Endothelial cell of umbilical vein (primary cell): Measurements from ENCODE around the gene ACTA2. TPM values are rescaled to one million over a fixed set of nuclear protein-coding genes. Genes with fewer than 3 reads are reported as not detected.

Source experiments
- BruUV-seq: library from RNA; stranded (reverse); fragments of 400-500 nt; replicated peaks from 2 replicates; lab custom pipeline; 2021; lab: Mats Ljungman, UMichigan
- CTCF ChIA-PET: fragments of 300-600, 350-600 bp; sonication (Branson Sonifier 250); formaldehyde crosslinking; loops from one replicate; lab custom pipeline; 2021; ENCODE audit warnings: antibody characterized with exemption, inconsistent platforms; lab: Charles Lee
- POLR2A ChIA-PET: fragments of 300-600, 350-600 bp; sonication (Branson Sonifier 250); formaldehyde crosslinking; loops from one replicate; lab custom pipeline; 2021; ENCODE audit warnings: antibody characterized with exemption, inconsistent platforms; lab: Charles Lee
- DNase-seq: peaks from one replicate; pipeline ENCODE4 v3.0.0-alpha.2; 2011; ENCODE audit warnings: low read depth, low spot score
- FAIRE-seq: peaks from 2 replicates; lab custom pipeline; 2011; peaks lifted over from hg19 to GRCh38; lab: Jason Lieb, UNC
- H2AFZ ChIP-seq: 2 replicates; pipeline ENCODE4 v1.6.0; 2012; ENCODE audit warnings: low read depth, low read length, control low read depth, inconsistent platforms
- H3K27ac ChIP-seq: 2 replicates; pipeline ENCODE4 v1.5.1; 2011; ENCODE audit warnings: low read depth, mild to moderate bottlenecking, control low read depth, low read length, moderate library complexity; ENCODE audit not compliant: insufficient read depth
- H3K27me3 ChIP-seq, 2 experiments: 2 replicates each; pipeline versions ENCODE4 v1.6.0 to v1.6.1; 2011; ENCODE audit warnings: low read length in 2 of 2, mixed read lengths in 1 of 2; ENCODE audit not compliant: control insufficient read depth in 2 of 2, insufficient read depth in 2 of 2
- H3K36me3 ChIP-seq, 2 experiments: 2 replicates in 1 of 2; 3 replicates in 1 of 2; pipeline ENCODE4 v1.5.1; 2011; ENCODE audit warnings: low read length in 2 of 2, mild to moderate bottlenecking in 1 of 2, moderate library complexity in 1 of 2; ENCODE audit not compliant: control insufficient read depth in 2 of 2, insufficient read depth in 2 of 2; ENCODE audit errors: extremely low read depth in 1 of 2
- H3K4me1 ChIP-seq: 3 replicates; pipeline ENCODE4 v1.5.1; 2011; ENCODE audit warnings: mild to moderate bottlenecking, low read length; ENCODE audit not compliant: control insufficient read depth, insufficient read depth; ENCODE audit errors: extremely low read depth
- H3K4me2 ChIP-seq: 2 replicates; pipeline ENCODE4 v1.6.1; 2011; ENCODE audit warnings: low read length, control low read depth, mixed read lengths; ENCODE audit not compliant: insufficient read depth
- H3K4me3 ChIP-seq, 3 experiments: fragments of 200-600 bp in 1 of 3; sonication (generic), shearing (Covaris generic) in 1 of 3; replicated peaks in 1 of 3; 2 replicates each; pipeline ENCODE4 v1.5.1; 2011 to 2016; ENCODE audit warnings: control low read depth in 3 of 3, low read length in 3 of 3, mild to moderate bottlenecking in 2 of 3, inconsistent platforms in 1 of 3, low read depth in 1 of 3, moderate library complexity in 1 of 3; ENCODE audit not compliant: insufficient read depth in 1 of 3
- H3K79me2 ChIP-seq: 2 replicates; pipeline ENCODE4 v1.6.0; 2012; ENCODE audit warnings: low read length, inconsistent platforms; ENCODE audit not compliant: control insufficient read depth, insufficient read depth
- H3K9ac ChIP-seq: replicated peaks from 2 replicates; pipeline ENCODE3; 2011; ENCODE audit warnings: low read length, control low read depth; ENCODE audit not compliant: insufficient read depth; ENCODE audit errors: extremely low read depth
- H3K9me1 ChIP-seq: replicated peaks from 3 replicates; pipeline ENCODE4 v1.6.0; 2011; ENCODE audit warnings: mild to moderate bottlenecking, low read length; ENCODE audit not compliant: control insufficient read depth, insufficient read depth; ENCODE audit errors: extremely low read depth
- H3K9me3 ChIP-seq: replicated peaks from 2 replicates; pipeline ENCODE4 v1.5.1; 2012; ENCODE audit warnings: low read length, inconsistent platforms; ENCODE audit not compliant: control insufficient read depth, insufficient read depth
- H4K20me1 ChIP-seq: replicated peaks from 2 replicates; pipeline ENCODE3; 2011; ENCODE audit warnings: mild to moderate bottlenecking, low read length; ENCODE audit not compliant: control insufficient read depth, insufficient read depth; ENCODE audit errors: extremely low read depth
- EZH2 ChIP-seq: IDR thresholded peaks from 2 replicates; pipeline ENCODE4 v1.6.1; 2012; ENCODE audit warnings: borderline replicate concordance, low read depth, mild to moderate bottlenecking, moderate library complexity, low read length, inconsistent platforms; ENCODE audit not compliant: severe bottlenecking
- FOS ChIP-seq: IDR thresholded peaks from 2 replicates; pipeline ENCODE4 v1.6.1; 2011; ENCODE audit warnings: mild to moderate bottlenecking, low read length, moderate library complexity, borderline replicate concordance; ENCODE audit not compliant: insufficient read depth
- GATA2 ChIP-seq: IDR thresholded peaks from 2 replicates; pipeline ENCODE4 v1.7.0; 2011; ENCODE audit warnings: low read depth, mild to moderate bottlenecking, moderate library complexity, mixed read lengths, low read length; ENCODE audit not compliant: insufficient read length, insufficient read depth
- JUN ChIP-seq: IDR thresholded peaks from 2 replicates; pipeline ENCODE4 v1.6.1; 2011; ENCODE audit warnings: borderline replicate concordance, low read depth; ENCODE audit not compliant: insufficient read length, insufficient read depth
- MYC ChIP-seq: IDR thresholded peaks from one replicate; pipeline ENCODE4 v1.6.1; 2011; ENCODE audit warnings: mild to moderate bottlenecking, low read depth, low read length
- POLR2A ChIP-seq: IDR thresholded peaks from 2 replicates; pipeline ENCODE4 v1.6.1; 2012; ENCODE audit warnings: low read depth, mild to moderate bottlenecking, control low read depth, low read length
- POLR2AphosphoS5 ChIP-seq: IDR thresholded peaks from 2 replicates; pipeline ENCODE4 v1.6.1; 2012; ENCODE audit warnings: low read depth, mild to moderate bottlenecking, control low read depth, low read length, moderate library complexity; ENCODE audit not compliant: insufficient read depth
- dilution Hi-C: fragments of 300-500 bp; cut with MboI; formaldehyde crosslinking; loops from one replicate; pipeline ENCODE4 v1.15.0; 2019; ENCODE audit warnings: low sequenced_read_pairs; ENCODE audit not compliant: extremely low pct_ligation_motif_present
- intact Hi-C: fragments of 100-400 bp; cut with micrococcal nuclease; formaldehyde crosslinking; loops from one replicate; pipeline ENCODE4 v1.10.0; 2022
- polyA plus RNA-seq, 4 experiments: library from polyadenylated mRNA; depleted of rRNA in 3 of 4; stranded (reverse) in 3 of 4; unstranded in 1 of 4; fragments of >200 nt; gene quantifications; 2 replicates each; pipeline versions ENCODE4 v1.2.1 to v1.2.3, GENCODE V29; 2011 to 2012; ENCODE audit warnings: missing spikeins in 1 of 4
- total RNA-seq: library from RNA; stranded (reverse); gene quantifications from 2 replicates; pipeline ENCODE4 v1.2.3, GENCODE V29; 2021
- TF ChIP-seq, protein P1 (sequence below): IDR thresholded peaks from 2 replicates; pipeline ENCODE4 v1.6.1; 2011; ENCODE audit not compliant: insufficient read depth, insufficient read length
- TF ChIP-seq, protein P2 (sequence below), 2 donors: IDR thresholded peaks; 1 replicate in 1 of 2; 2 replicates in 1 of 2; pipeline ENCODE4 v1.5.1; 2011; ENCODE audit warnings: low read length in 2 of 2, mild to moderate bottlenecking in 2 of 2, moderate library complexity in 2 of 2, control low read depth in 1 of 2, inconsistent platforms in 1 of 2, low read depth in 1 of 2; ENCODE audit not compliant: insufficient read depth in 1 of 2; ENCODE audit errors: extremely low read depth in 1 of 2

Gene ACTA2
- total and polyA plus RNA-seq, 2 donors (not counting 3 experiments of a cell fraction or from before 2014, with no cell fraction given): 6.3 to 9.7 TPM

GRCh38 chr10:88941026-88941425 is 11.5 kb downstream of the ACTA2 start:
- H4K20me1 ChIP-seq: no peaks in the 10 kb centered on the region
- no peak overlapping the region for H2AFZ ChIP-seq
- TF ChIP-seq, protein P1, sequence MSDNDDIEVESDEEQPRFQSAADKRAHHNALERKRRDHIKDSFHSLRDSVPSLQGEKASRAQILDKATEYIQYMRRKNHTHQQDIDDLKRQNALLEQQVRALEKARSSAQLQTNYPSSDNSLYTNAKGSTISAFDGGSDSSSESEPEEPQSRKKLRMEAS: no peak
- TF ChIP-seq POLR2AphosphoS5 (no peak), GATA2 (no peak), MYC (no peak), POLR2A (no peak)
- TF ChIP-seq, protein P2, sequence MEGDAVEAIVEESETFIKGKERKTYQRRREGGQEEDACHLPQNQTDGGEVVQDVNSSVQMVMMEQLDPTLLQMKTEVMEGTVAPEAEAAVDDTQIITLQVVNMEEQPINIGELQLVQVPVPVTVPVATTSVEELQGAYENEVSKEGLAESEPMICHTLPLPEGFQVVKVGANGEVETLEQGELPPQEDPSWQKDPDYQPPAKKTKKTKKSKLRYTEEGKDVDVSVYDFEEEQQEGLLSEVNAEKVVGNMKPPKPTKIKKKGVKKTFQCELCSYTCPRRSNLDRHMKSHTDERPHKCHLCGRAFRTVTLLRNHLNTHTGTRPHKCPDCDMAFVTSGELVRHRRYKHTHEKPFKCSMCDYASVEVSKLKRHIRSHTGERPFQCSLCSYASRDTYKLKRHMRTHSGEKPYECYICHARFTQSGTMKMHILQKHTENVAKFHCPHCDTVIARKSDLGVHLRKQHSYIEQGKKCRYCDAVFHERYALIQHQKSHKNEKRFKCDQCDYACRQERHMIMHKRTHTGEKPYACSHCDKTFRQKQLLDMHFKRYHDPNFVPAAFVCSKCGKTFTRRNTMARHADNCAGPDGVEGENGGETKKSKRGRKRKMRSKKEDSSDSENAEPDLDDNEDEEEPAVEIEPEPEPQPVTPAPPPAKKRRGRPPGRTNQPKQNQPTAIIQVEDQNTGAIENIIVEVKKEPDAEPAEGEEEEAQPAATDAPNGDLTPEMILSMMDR (IDR thresholded peaks at IDR 0.05; ENCODE audit: extremely low read depth in 1 of 2, insufficient read depth in 1 of 2, low read depth in 1 of 2, low read length in 2 of 2): no peak
- H3K27me3 ChIP-seq: peaks cover 0 to 4% of the 10 kb centered on the region in 2 experiments
- no peak overlapping the region for H3K4me2 ChIP-seq
- no peak overlapping the region for H3K9ac ChIP-seq
- H3K9me3 ChIP-seq: no peaks in the 10 kb centered on the region
- DNase-seq (no peak), FAIRE-seq (no peak)
- intact Hi-C loops: no loop called here
- no TSS peak for BruUV-seq
- H3K36me3 ChIP-seq: no peaks in the 10 kb centered on the region
- no peaks in the 10 kb centered on the region for H3K4me1 ChIP-seq
- no peak overlapping the region for H3K4me3 ChIP-seq
- dilution Hi-C loops: no loop called here
- no peaks in the 10 kb centered on the region for H3K9me1 ChIP-seq
- ChIA-PET CTCF (interaction anchor here (1.4 kb wide), 2 partner anchors 46 to 276 kb away, joined by 6 read pairs; no protein-coding TSS in a partner anchor), POLR2A (no interaction called here)
- H3K27ac ChIP-seq: no peak overlapping the region
- no peaks in the 10 kb centered on the region for H3K79me2 ChIP-seq

DNA sequence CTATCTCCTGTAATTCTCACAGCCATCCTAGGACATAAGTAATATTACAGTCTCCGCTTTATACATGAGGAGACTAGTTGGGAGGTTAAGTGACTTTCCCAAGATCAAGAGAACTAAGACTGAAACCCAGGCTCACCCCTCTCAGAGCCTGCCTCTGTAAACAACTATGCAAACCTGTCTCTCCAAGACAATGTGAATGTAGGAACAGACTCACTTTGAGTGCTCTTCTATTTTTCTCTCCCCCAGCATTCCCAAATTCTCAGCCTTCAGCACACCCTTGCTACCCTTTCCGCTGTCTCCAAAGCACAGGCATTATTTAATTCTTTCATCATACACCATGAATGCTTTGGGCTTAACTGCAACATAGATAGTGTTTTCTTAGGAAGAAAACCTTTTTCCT is 13.6 kb downstream of the ACTA2 start:
- no peak overlapping the region for H3K4me3 ChIP-seq
- TF ChIP-seq POLR2A: no peak
- TF ChIP-seq, protein P1: no peak
- TF ChIP-seq FOS: no peak
- no peak for TF ChIP-seq EZH2
- TF ChIP-seq POLR2AphosphoS5: no peak
- no peak for TF ChIP-seq JUN
- TF ChIP-seq GATA2: no peak
- TF ChIP-seq, protein P2 (IDR thresholded peaks at IDR 0.05; ENCODE audit: extremely low read depth in 1 of 2, insufficient read depth in 1 of 2, low read depth in 1 of 2, low read length in 2 of 2): no peak
- no peak for TF ChIP-seq MYC
- H3K4me2 ChIP-seq: no peak overlapping the region
- no peaks in the 10 kb centered on the region for H3K36me3 ChIP-seq
- H3K27ac ChIP-seq: no peak overlapping the region
- FAIRE-seq: no peak
- peaks cover 0 to 2% of the 10 kb centered on the region in 2 experiments for H3K27me3 ChIP-seq
- H2AFZ ChIP-seq: no peak overlapping the region
- DNase-seq: no peak
- no peaks in the 10 kb centered on the region for H4K20me1 ChIP-seq
- no peak overlapping the region for H3K9ac ChIP-seq
- CTCF ChIA-PET: interaction anchor here (0.6 kb wide), 1 partner anchor 278 kb away, joined by 3 read pairs; no protein-coding TSS in a partner anchor
- H3K79me2 ChIP-seq: no peaks in the 10 kb centered on the region
- no TSS peak for BruUV-seq
- dilution Hi-C loops (no loop called here), intact Hi-C loops (no loop called here)
- peaks cover 4% of the 10 kb centered on the region for H3K4me1 ChIP-seq
- POLR2A ChIA-PET: no interaction called here
- H3K9me1 ChIP-seq: no peaks in the 10 kb centered on the region
- no peaks in the 10 kb centered on the region for H3K9me3 ChIP-seq
